Measurements from ENCODE around the gene KRTAP5-2.
"Not testable (repeated sequence)": the region's sequence is repeated elsewhere in the genome, so short reads cannot be mapped to it uniquely, and the experiment has no call there.

Gene KRTAP5-2

DNA sequence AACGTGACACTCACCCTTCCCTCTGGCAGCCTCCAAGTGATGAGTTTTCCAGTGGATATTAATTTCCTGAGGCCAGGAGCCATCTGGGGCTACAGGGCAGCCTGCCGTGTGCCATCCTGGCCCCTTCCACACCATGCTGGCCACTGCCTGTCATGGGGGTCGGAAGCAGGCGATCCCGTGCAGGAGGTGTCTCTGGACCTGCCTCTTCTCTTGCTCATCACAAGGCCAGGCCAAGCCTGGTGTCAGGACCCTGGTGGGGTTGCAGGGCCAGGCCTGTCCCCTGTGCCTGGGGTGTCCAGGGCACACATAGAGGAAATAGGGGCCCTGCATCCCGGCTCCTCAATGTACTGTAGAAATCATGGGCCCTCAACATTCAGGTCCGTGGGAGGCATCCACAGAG, 6.6 kb upstream of the KRTAP5-2 start:
- Histone ChIP-seq H3K27me3 (ENCODE audit: insufficient read depth, poor library complexity, severe bottlenecking) (peaks cover 5% of the 10 kb centered on the region), H3K9me3 (ENCODE audit: severe bottlenecking) (no peaks in the 10 kb centered on the region)

GRCh38 chr11:1604181-1604580, 6.1 kb upstream of the KRTAP5-2 start:
- Histone ChIP-seq H3K27me3 (ENCODE audit: insufficient read depth, poor library complexity, severe bottlenecking) (peaks cover 5% of the 10 kb centered on the region), H3K9me3 (ENCODE audit: severe bottlenecking) (no peaks in the 10 kb centered on the region), H3K36me3 (ENCODE audit: low read depth) (no peaks in the 10 kb centered on the region), H3K4me3 (ENCODE audit: severe bottlenecking) (no peak overlapping the region), H3K27ac (ENCODE audit: poor library complexity, severe bottlenecking) (no peak overlapping the region), H3K4me1 (ENCODE audit: insufficient read depth, poor library complexity, severe bottlenecking) (no peaks in the 10 kb centered on the region)
- DNase-seq (ENCODE audit: low spot score) (no peak), ATAC-seq (ENCODE audit: low read depth) (no peak)
- TF ChIP-seq CTCF (IDR thresholded peaks at IDR 0.05; ENCODE audit: poor library complexity, severe bottlenecking) = no peak

More for the DNA sequence above, 6.6 kb upstream of the KRTAP5-2 start:
- H3K4me3 ChIP-seq (ENCODE audit: severe bottlenecking) = no peak overlapping the region
- TF ChIP-seq CTCF (IDR thresholded peaks at IDR 0.05; ENCODE audit: poor library complexity, severe bottlenecking) = no peak
- DNase-seq (ENCODE audit: low spot score) = no peak
- H3K27ac ChIP-seq (ENCODE audit: poor library complexity, severe bottlenecking) = no peak overlapping the region
- no peaks in the 10 kb centered on the region for H3K36me3 ChIP-seq (ENCODE audit: low read depth)
- ATAC-seq (ENCODE audit: low read depth) = no peak
- H3K4me1 ChIP-seq (ENCODE audit: insufficient read depth, poor library complexity, severe bottlenecking) = no peaks in the 10 kb centered on the region

DNA sequence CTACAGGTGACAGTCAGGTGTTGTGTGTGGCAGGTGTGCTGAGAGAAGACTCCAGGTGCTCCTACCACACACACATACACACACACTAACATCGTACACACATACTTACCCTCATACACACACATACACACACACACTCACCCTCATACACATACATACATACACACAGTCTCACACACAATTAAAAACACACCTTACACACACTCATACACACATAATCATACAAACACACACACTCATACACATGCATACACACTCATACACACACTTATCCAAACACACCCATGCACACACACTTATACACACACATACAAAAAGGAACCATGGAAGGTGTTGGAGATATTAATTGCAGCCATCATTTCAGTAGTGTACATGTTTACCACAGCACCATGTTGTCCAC, 5.5 kb upstream of the KRTAP5-2 start:
- Histone ChIP-seq H3K36me3 (ENCODE audit: low read depth) (no peaks in the 10 kb centered on the region), H3K9me3 (ENCODE audit: severe bottlenecking) (no peaks in the 10 kb centered on the region), H3K27ac (ENCODE audit: poor library complexity, severe bottlenecking) (no peak overlapping the region), H3K4me3 (ENCODE audit: severe bottlenecking) (no peak overlapping the region), H3K4me1 (ENCODE audit: insufficient read depth, poor library complexity, severe bottlenecking) (no peaks in the 10 kb centered on the region), H3K27me3 (ENCODE audit: insufficient read depth, poor library complexity, severe bottlenecking) (peaks cover 5% of the 10 kb centered on the region)
- ATAC-seq (ENCODE audit: low read depth) (no peak), DNase-seq (ENCODE audit: low spot score) (no peak)
- no peak for TF ChIP-seq CTCF (IDR thresholded peaks at IDR 0.05; ENCODE audit: poor library complexity, severe bottlenecking)

GRCh38 chr11:1601663-1602062, 3.6 kb upstream of the KRTAP5-2 start:
- not testable (repeated sequence) for H3K36me3 ChIP-seq (ENCODE audit: low read depth); H3K9me3 ChIP-seq (ENCODE audit: severe bottlenecking); H3K27ac ChIP-seq (ENCODE audit: poor library complexity, severe bottlenecking); H3K4me3 ChIP-seq (ENCODE audit: severe bottlenecking); H3K27me3 ChIP-seq (ENCODE audit: insufficient read depth, poor library complexity, severe bottlenecking); ATAC-seq (ENCODE audit: low read depth); DNase-seq (ENCODE audit: low spot score); H3K4me1 ChIP-seq (ENCODE audit: insufficient read depth, poor library complexity, severe bottlenecking)

DNA sequence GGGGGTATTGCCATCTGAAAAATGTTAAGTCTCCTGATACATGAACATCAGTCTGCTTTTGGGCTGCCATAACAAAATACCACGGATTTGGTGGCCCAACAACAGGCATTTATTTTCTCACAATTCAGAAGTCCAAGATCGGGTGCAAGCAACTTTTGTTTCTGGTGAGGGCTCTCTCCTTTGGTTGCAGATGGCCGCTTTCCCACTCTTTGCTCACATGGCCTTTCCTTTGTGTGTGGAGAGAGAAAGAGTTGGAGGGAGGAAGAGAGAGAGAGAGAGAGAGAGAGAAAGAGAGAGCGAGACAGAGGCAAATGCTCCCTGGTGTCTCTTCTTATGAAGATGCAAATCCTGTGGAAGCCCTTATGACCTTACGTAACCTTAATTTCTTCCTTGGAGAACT, 2.5 kb upstream of the KRTAP5-2 start:
- Histone ChIP-seq H3K27ac (ENCODE audit: poor library complexity, severe bottlenecking) (no peak overlapping the region), H3K4me1 (ENCODE audit: insufficient read depth, poor library complexity, severe bottlenecking) (no peaks in the 10 kb centered on the region), H3K36me3 (ENCODE audit: low read depth) (no peaks in the 10 kb centered on the region), H3K27me3 (ENCODE audit: insufficient read depth, poor library complexity, severe bottlenecking) (peaks cover 5% of the 10 kb centered on the region), H3K4me3 (ENCODE audit: severe bottlenecking) (no peak overlapping the region), H3K9me3 (ENCODE audit: severe bottlenecking) (no peaks in the 10 kb centered on the region)
- TF ChIP-seq CTCF (IDR thresholded peaks at IDR 0.05; ENCODE audit: poor library complexity, severe bottlenecking) = no peak
- DNase-seq (ENCODE audit: low spot score) (no peak), ATAC-seq (ENCODE audit: low read depth) (no peak)
